DMS79 treated with DMSO at 0.1 percent for 48 hours (cell line): ENCODE data around the gene DNAJA1.

Experiments used
- DNase-seq: peaks from one replicate; lab custom pipeline; 2025; lab: John Stamatoyannopoulos, UW

The DNAJA1 gene

GRCh38 chr9:33029231-33029786, 4.2 kb downstream of the DNAJA1 start:
- DNase-seq: no peak

- DNase-seq: no peak
These were observed 5.2 kb downstream of the DNAJA1 start for GRCh38 chr9:33030285-33030684.

GRCh38 chr9:33032292-33032691, 7.2 kb downstream of the DNAJA1 start:
- DNase-seq: no peak

- DNase-seq: no peak
These were observed 7.8 kb downstream of the DNAJA1 start for GRCh38 chr9:33032865-33033264.

- DNase-seq: no peak
These were observed 15.8 kb downstream of the DNAJA1 start for GRCh38 chr9:33040792-33041431.

GRCh38 chr9:33041432-33042188, 16.5 kb downstream of the DNAJA1 start:
- no peak for DNase-seq

GRCh38 chr9:33042473-33042872, 17.4 kb downstream of the DNAJA1 start:
- no peak for DNase-seq

GRCh38 chr9:33043671-33044070, 18.6 kb downstream of the DNAJA1 start:
- peak; percentile 27 for DNase-seq

- peak; percentile 85 for DNase-seq
These were observed 19.1 kb downstream of the DNAJA1 start for GRCh38 chr9:33044162-33044673.

- peak; percentile 53 for DNase-seq
These were observed 19.7 kb downstream of the DNAJA1 start for GRCh38 chr9:33044677-33045282.

- no peak for DNase-seq
These were observed 21.0 kb downstream of the DNAJA1 start for GRCh38 chr9:33046061-33046460.

GRCh38 chr9:33048054-33048465, 23.0 kb downstream of the DNAJA1 start:
- DNase-seq: no peak

GRCh38 chr9:33049680-33050361, 24.7 kb downstream of the DNAJA1 start:
- DNase-seq: no peak

- DNase-seq: no peak
These were observed 26.1 kb downstream of the DNAJA1 start for GRCh38 chr9:33051144-33051543.

GRCh38 chr9:33065157-33066076, 40.3 kb downstream of the DNAJA1 start:
- no peak for DNase-seq

GRCh38 chr9:33068991-33069390, 43.9 kb downstream of the DNAJA1 start:
- DNase-seq: no peak

GRCh38 chr9:33076046-33077004, 51.3 kb downstream of the DNAJA1 start, which contains the start of gene SMU1:
SMU1 (minus strand) TSS chr9:33076674; CDS start chr9:33076608, 66 bp downstream.
- DNase-seq: peak; percentile 97

GRCh38 chr9:33080534-33080933, 55.5 kb downstream of the DNAJA1 start:
- DNase-seq: no peak

GRCh38 chr9:33081128-33081851, 56.2 kb downstream of the DNAJA1 start:
- DNase-seq: peak; percentile 90
